HepG2 (cell line): ENCODE results near the gene MGST2. TPM values are rescaled to one million over a fixed set of nuclear protein-coding genes. Genes with fewer than 3 reads are reported as not detected.

Experiments
- ATAC-seq: fragments of 200-7000 bp; cut with Tn5 transposase; 3 replicates; pipeline ENCODE4 v1.9.1; 2020; ENCODE audit warnings: mild to moderate bottlenecking, moderate library complexity
- BruUV-seq: library from RNA; stranded (reverse); fragments of 400-500 nt; replicated peaks from 2 replicates; lab custom pipeline; 2021; lab: Mats Ljungman, UMichigan
- CTCF ChIA-PET: fragments of 300-600 bp; formaldehyde crosslinking; extraction: SDS; loops from one replicate; lab custom pipeline; 2021; ENCODE audit warnings: low total read pairs, inconsistent platforms, low intra/inter-chr PET ratio; lab: Yijun Ruan, JAX
- POLR2A ChIA-PET: fragments of 350-600 bp; sonication (Branson Sonifier 250); formaldehyde crosslinking; loops from one replicate; lab custom pipeline; 2020; ENCODE audit warnings: antibody characterized with exemption, inconsistent platforms; lab: Yijun Ruan, JAX
- DNase-seq: peaks from one replicate; pipeline ENCODE4 v3.0.0-alpha.2; 2015; ENCODE audit warnings: low spot score
- FAIRE-seq: peaks from 3 replicates; lab custom pipeline; 2011; peaks lifted over from hg19 to GRCh38; lab: Jason Lieb, UNC
- H2AFZ ChIP-seq: one replicate; pipeline ENCODE4 v1.6.1; 2011; ENCODE audit warnings: low read length, inconsistent platforms
- H3K27ac ChIP-seq: fragments of 300-600 bp; 3 replicates; pipeline ENCODE4 v1.8.0; 2011; ENCODE audit warnings: mixed run types, mild to moderate bottlenecking, mixed read lengths, low read length, inconsistent platforms; ENCODE audit not compliant: insufficient read depth; ENCODE audit errors: extremely low read length
- H3K27me3 ChIP-seq, 2 experiments: fragments of 200-600 bp in 1 of 2; 2 replicates in 1 of 2; 3 replicates in 1 of 2; pipeline versions ENCODE4 v1.6.0 to v1.8.0; 2011; ENCODE audit warnings: low read length in 2 of 2, mild to moderate bottlenecking in 2 of 2, moderate library complexity in 2 of 2, inconsistent platforms in 1 of 2; ENCODE audit not compliant: insufficient read depth in 2 of 2, control insufficient read depth in 1 of 2
- H3K36me3 ChIP-seq, 2 experiments: fragments of 200-600 bp in 1 of 2; replicated peaks in 1 of 2; 2 replicates in 1 of 2; 3 replicates in 1 of 2; pipeline versions ENCODE4 v1.5.1 to v1.8.0; 2011; ENCODE audit warnings: low read length in 2 of 2, inconsistent platforms in 1 of 2; ENCODE audit not compliant: insufficient read depth in 2 of 2, control insufficient read depth in 1 of 2
- H3K4me1 ChIP-seq: 2 replicates; pipeline ENCODE4 v1.5.1; 2012; ENCODE audit warnings: low read length, inconsistent platforms; ENCODE audit not compliant: insufficient read depth
- H3K4me2 ChIP-seq: 2 replicates; pipeline ENCODE4 v1.6.0; 2011; ENCODE audit warnings: low read depth, low read length, inconsistent platforms
- H3K4me3 ChIP-seq, 3 experiments: fragments of 200-600 bp in 1 of 3; sonication (generic), shearing (Covaris generic) in 1 of 3; replicated peaks in 1 of 3; 2 replicates each; pipeline ENCODE4 v1.5.1; 2011 to 2016; ENCODE audit warnings: low read length in 3 of 3, inconsistent platforms in 2 of 3, low read depth in 2 of 3, mild to moderate bottlenecking in 2 of 3, control low read depth in 1 of 3, mixed read lengths in 1 of 3; ENCODE audit not compliant: insufficient read depth in 1 of 3
- H3K79me2 ChIP-seq: one replicate; pipeline ENCODE4 v1.6.1; 2011; ENCODE audit warnings: low read length, inconsistent platforms; ENCODE audit not compliant: insufficient read depth
- H3K9ac ChIP-seq: 2 replicates; pipeline ENCODE4 v1.6.0; 2011; ENCODE audit warnings: mild to moderate bottlenecking, low read depth, low read length, inconsistent platforms; ENCODE audit not compliant: insufficient read depth
- H3K9me3 ChIP-seq: 2 replicates; pipeline ENCODE4 v1.5.1; 2012; ENCODE audit warnings: mild to moderate bottlenecking, low read length
- H4K20me1 ChIP-seq: 2 replicates; pipeline ENCODE4 v1.6.0; 2011; ENCODE audit warnings: inconsistent platforms, mild to moderate bottlenecking, low read length, moderate library complexity; ENCODE audit not compliant: insufficient read depth
- ARID5B ChIP-seq: IDR thresholded peaks from 2 replicates; pipeline ENCODE4 v1.4.0; 2020; ENCODE audit warnings: mild to moderate bottlenecking, missing genetic modification reagents
- CEBPG ChIP-seq: IDR thresholded peaks from 2 replicates; pipeline ENCODE4 v1.6.1; 2016
- RBFOX2 ChIP-seq: fragments of 200-400 bp; formaldehyde crosslinking; IDR thresholded peaks from 2 replicates; pipeline ENCODE4 v1.6.1; 2017; ENCODE audit warnings: low read depth, mild to moderate bottlenecking, low read length
- ZNF367 ChIP-seq: sonication (generic); formaldehyde crosslinking; IDR thresholded peaks from 2 replicates; pipeline ENCODE4 v1.4.0; 2020; ENCODE audit warnings: missing genetic modification reagents, borderline replicate concordance
- ZNF629 ChIP-seq: sonication (generic); formaldehyde crosslinking; conservative IDR thresholded peaks from 2 replicates; pipeline ENCODE4 v1.5.0; 2020; ENCODE audit warnings: missing genetic modification reagents
- WGBS: methylation state at CpG from one replicate; pipeline ENCODE4 v1.1.6; 2017; ENCODE audit warnings: low lambda C conversion rate; 5-methylcytosine and 5-hydroxymethylcytosine counted together
- in situ Hi-C: cut with HindIII; loops from 2 replicates; pipeline ENCODE4 v1.10.0; 2017; ENCODE audit warnings: low pct_unique_long_range_greater_than_20kb; ENCODE audit not compliant: extremely low pct_ligation_motif_present
- intact Hi-C: fragments of 100-400 bp; cut with micrococcal nuclease; formaldehyde crosslinking; loops from one replicate; pipeline ENCODE4 v1.10.0; 2022; ENCODE audit not compliant: unreplicated experiment
- polyA plus RNA-seq, 8 experiments: library from polyadenylated mRNA; depleted of rRNA in 3 of 8; stranded (reverse) in 7 of 8; unstranded in 1 of 8; fragments of >200 nt; fragmentation: Illumina TruSeq in 4 of 8; extraction: Trizol in 4 of 8; gene quantifications; 2 replicates each; pipeline versions ENCODE4 v1.2.1 to v1.2.3, GENCODE V29; 2011 to 2016; ENCODE audit warnings: low read depth in 4 of 8, missing spikeins in 1 of 8, mixed read lengths in 1 of 8; ENCODE audit not compliant: insufficient read depth in 1 of 8
- total RNA-seq, 5 experiments: library from RNA; depleted of rRNA; stranded (reverse); fragments of >200 nt; fragmentation: Illumina TruSeq; extraction: Trizol; gene quantifications; 2 replicates each; pipeline ENCODE4 v1.2.3, GENCODE V29; 2016; ENCODE audit warnings: low read depth in 1 of 5

The MGST2 gene
- total and polyA plus RNA-seq, 2 of the 13 experiments (the other 11 are each of a cell fraction or from before 2014, with no cell fraction given), result 205 to 416 TPM

GRCh38 chr4:139675651-139676050 is 10.0 kb downstream of the MGST2 start (continued):
- TF ChIP-seq ARID5B (CRISPR knock-in tag) (0 out of 2 replicates have a peak, but pooled peaks have one; percentile 12), CEBPG (CRISPR knock-in tag) (peak; percentile 85)
- TF ChIP-seq, all 625 proteins: peak for 8

GRCh38 chr4:139676365-139676764 is 10.7 kb downstream of the MGST2 start:
- peaks cover 92% of the 10 kb centered on the region for H4K20me1 ChIP-seq
- H3K27ac ChIP-seq, result peak overlapping the region; percentile 33
- H3K4me2 ChIP-seq, result peak overlapping the region; percentile 34; the same call in 1 of the 2 replicates
- BruUV-seq, result no TSS peak
- no peak overlapping the region for H3K4me3 ChIP-seq
- intact Hi-C loops, result no loop called here
- peaks cover 100% of the 10 kb centered on the region for H3K79me2 ChIP-seq
- ChIA-PET POLR2A (no interaction called here), CTCF (no interaction called here)
- no peak for DNase-seq
- TF ChIP-seq ZNF629 (CRISPR knock-in tag) (0 out of 2 replicates have a peak, but pooled peaks have one; percentile 18), RBFOX2 (peak; percentile 8; the same call in 1 of the 2 replicates), ZNF367 (no peak)
- H2AFZ ChIP-seq, result no peak overlapping the region
- WGBS, result 90% methylated on average over 2 of the region's 2 CpGs
- FAIRE-seq, result no peak
- H3K9me3 ChIP-seq, result no peaks in the 10 kb centered on the region
- peaks cover 99% of the 10 kb centered on the region for H3K4me1 ChIP-seq
- ATAC-seq, result no peak
- no peaks in the 10 kb centered on the region for H3K27me3 ChIP-seq
- no peak overlapping the region for H3K9ac ChIP-seq
- in situ Hi-C loops, result no loop called here
- peaks cover 30 to 81% of the 10 kb centered on the region in 2 experiments for H3K36me3 ChIP-seq
